Neural crest cell (in vitro differentiated cells): ENCODE data around the gene RPA1. TPM values are rescaled to one million over a fixed set of nuclear protein-coding genes. Genes with fewer than 3 reads are reported as not detected.

ENCODE experiments used
- DNase-seq: peaks from one replicate; pipeline ENCODE4 v3.0.0; 2021; ENCODE audit warnings: low read depth, mixed read lengths, low spot score
- H3K27ac Mint-ChIP-seq: one replicate; pipeline ENCODE4 v1.8.0; 2021; ENCODE audit warnings: mild to moderate bottlenecking, mixed read lengths; ENCODE audit not compliant: unreplicated experiment
- H3K27me3 Mint-ChIP-seq: 2 replicates; pipeline ENCODE4 v1.8.0; 2021; ENCODE audit warnings: low read depth, mild to moderate bottlenecking, mixed read lengths
- H3K36me3 Mint-ChIP-seq: 2 replicates; pipeline ENCODE4 v1.8.0; 2021; ENCODE audit warnings: low read depth, mild to moderate bottlenecking, mixed read lengths
- H3K4me1 Mint-ChIP-seq: 2 replicates; pipeline ENCODE4 v1.8.0; 2021; ENCODE audit warnings: mixed read lengths
- H3K4me3 Mint-ChIP-seq: one replicate; pipeline ENCODE4 v1.8.0; 2021; ENCODE audit warnings: mild to moderate bottlenecking, mixed read lengths
- H3K9me3 Mint-ChIP-seq: 2 replicates; pipeline ENCODE4 v1.8.0; 2021; ENCODE audit warnings: mixed read lengths
- total RNA-seq: library from RNA; stranded (reverse); gene quantifications from 2 replicates; pipeline ENCODE4 v1.2.1, GENCODE V29; 2021
- TF ChIP-seq, protein P1 (sequence below): fragments of 200-600 bp; sonication (generic); conservative IDR thresholded peaks from 2 replicates; pipeline ENCODE4 v1.5.0; 2021; ENCODE audit warnings: antibody characterized with exemption, mild to moderate bottlenecking

Gene RPA1
- total RNA-seq, 1 donor from 2014 or later, result 215 TPM

DNA sequence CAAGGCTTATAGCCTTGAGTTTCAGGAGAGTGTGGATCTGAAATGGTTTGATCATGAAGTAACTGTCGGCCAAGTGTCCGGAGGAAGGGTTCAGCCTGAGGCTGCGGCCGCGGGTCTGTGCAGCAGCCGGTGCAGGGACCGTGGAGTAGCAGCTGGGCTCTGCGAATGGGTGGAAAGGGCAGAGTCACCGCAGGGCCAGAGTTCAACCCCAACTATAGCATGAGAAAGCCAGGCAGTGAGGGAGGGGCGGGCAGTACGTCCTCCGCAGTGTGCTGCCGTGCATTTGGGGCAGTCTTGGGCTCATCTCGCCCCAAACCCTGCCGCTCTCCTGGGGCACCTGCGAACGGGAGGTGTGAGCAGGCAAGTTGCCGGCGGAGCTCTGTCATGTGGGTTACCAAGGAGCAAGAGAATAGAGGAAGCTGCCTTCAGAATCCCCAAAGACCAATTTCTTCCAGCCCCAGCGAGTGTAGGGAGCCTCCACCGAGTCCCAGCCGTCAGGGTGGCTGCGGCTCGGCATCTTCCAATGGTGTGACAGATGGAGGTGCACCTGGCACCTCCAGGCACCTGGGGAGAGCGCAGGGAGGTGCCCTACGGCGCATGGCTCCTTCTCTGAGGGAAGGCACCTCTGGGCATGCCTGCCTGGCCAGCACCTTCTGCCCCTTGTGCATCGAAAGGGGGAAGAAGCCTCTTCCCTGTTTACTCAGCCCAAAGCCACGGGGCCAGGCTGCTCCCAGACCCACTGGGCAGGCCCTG lies 87.3 kb downstream of the RPA1 start:
- H3K27ac Mint-ChIP-seq, result no peak overlapping the region
- H3K36me3 Mint-ChIP-seq, result no peaks in the 10 kb centered on the region
- no peaks in the 10 kb centered on the region for H3K9me3 Mint-ChIP-seq
- H3K27me3 Mint-ChIP-seq, result peaks cover 20% of the 10 kb centered on the region
- no peak for DNase-seq
- H3K4me1 Mint-ChIP-seq, result peaks cover 20% of the 10 kb centered on the region
- H3K4me3 Mint-ChIP-seq, result no peak overlapping the region
- TF ChIP-seq, protein P1, sequence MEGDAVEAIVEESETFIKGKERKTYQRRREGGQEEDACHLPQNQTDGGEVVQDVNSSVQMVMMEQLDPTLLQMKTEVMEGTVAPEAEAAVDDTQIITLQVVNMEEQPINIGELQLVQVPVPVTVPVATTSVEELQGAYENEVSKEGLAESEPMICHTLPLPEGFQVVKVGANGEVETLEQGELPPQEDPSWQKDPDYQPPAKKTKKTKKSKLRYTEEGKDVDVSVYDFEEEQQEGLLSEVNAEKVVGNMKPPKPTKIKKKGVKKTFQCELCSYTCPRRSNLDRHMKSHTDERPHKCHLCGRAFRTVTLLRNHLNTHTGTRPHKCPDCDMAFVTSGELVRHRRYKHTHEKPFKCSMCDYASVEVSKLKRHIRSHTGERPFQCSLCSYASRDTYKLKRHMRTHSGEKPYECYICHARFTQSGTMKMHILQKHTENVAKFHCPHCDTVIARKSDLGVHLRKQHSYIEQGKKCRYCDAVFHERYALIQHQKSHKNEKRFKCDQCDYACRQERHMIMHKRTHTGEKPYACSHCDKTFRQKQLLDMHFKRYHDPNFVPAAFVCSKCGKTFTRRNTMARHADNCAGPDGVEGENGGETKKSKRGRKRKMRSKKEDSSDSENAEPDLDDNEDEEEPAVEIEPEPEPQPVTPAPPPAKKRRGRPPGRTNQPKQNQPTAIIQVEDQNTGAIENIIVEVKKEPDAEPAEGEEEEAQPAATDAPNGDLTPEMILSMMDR, result no peak

DNA sequence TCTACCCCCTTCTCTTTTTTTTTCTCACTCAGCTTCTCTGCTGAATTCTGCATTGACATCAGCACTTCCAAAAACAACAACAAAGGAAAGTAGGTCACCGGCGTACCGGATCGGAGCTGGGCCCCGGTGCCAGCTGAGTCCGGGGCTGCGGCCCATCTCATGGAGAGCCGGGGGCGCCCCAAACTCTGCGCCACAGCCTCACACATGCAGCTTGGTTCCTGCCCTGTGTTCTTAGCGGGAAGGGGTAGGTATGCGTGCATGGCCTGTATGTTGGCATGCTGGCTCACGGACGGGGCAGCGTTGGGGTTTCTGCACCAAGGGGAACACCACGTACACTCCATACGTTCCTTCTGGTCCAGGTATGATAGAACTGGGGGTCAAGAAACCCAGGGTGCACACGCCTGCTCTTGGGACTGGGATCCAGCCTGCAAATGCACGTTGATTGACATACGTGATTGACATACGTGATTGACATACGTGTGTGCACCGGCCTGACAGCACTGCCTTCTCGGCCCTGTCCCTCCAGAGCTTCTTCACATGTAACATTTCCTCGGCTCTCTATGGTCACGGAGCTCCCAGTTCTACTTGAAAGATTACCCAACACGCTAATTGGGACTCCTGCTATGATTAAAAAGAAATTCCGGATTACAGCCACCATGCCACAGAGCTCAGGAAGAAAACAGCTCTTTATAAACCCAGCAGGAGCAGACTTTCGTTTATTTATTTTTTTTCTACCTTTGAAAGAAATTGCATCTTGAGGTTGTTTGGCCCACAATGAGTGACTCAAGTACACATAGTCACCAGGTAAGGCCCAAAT lies 88.7 kb downstream of the RPA1 start:
- TF ChIP-seq, protein P1, result no peak
- Mint-ChIP-seq H3K9me3 (no peaks in the 10 kb centered on the region), H3K27ac (no peak overlapping the region), H3K27me3 (peaks cover 10% of the 10 kb centered on the region), H3K4me1 (peaks cover 20% of the 10 kb centered on the region), H3K36me3 (no peaks in the 10 kb centered on the region), H3K4me3 (no peak overlapping the region)
- no peak for DNase-seq

DNA sequence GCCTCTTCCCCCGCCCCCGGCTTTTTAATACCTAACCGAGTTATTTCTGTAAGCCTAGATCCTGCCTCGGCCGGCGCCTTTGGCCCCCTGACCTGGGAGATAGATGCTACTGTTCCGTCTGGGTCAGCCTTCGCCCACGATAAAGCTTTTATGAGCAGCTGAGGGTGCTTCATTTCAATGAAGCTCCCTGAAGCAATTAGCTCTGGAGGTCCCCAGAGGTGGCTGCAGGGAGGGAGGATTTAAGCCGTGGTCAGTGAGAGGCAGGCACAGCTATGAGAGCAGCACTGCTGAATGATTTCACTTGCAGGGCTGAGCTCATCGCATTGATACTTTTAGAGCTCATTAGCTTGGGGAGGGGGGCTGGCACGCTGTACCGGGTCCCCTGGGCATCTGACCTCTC lies 89.4 kb downstream of the RPA1 start:
- H3K36me3 Mint-ChIP-seq, result no peaks in the 10 kb centered on the region
- no peaks in the 10 kb centered on the region for H3K9me3 Mint-ChIP-seq
- DNase-seq, result no peak
- no peak overlapping the region for H3K27ac Mint-ChIP-seq
- peaks cover 20% of the 10 kb centered on the region for H3K4me1 Mint-ChIP-seq
- TF ChIP-seq, protein P1, result no peak
- H3K27me3 Mint-ChIP-seq, result peaks cover 4% of the 10 kb centered on the region
- no peak overlapping the region for H3K4me3 Mint-ChIP-seq

DNA sequence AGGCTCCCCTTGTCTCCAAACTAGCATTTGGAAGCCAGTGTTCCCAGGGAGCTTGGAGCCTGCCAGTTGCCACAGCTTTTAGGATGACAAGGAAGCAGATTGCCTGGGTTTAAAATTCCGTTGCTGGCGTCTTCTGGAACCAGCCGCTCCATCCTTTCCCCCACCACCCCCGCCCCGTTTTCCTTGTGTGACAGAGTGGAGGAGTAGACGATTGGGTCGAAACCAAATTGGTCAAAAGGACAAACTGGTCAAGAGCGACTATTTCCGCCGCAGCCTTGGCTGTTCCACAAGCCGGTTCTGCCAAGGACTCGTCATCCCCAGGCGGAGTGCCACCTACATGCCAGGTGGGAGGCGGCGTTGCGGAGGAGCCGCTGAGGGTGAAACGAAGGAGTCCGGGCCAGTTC lies 91.1 kb downstream of the RPA1 start:
- Mint-ChIP-seq H3K4me3 (no peak overlapping the region), H3K27ac (no peak overlapping the region), H3K4me1 (peaks cover 17% of the 10 kb centered on the region), H3K36me3 (no peaks in the 10 kb centered on the region), H3K27me3 (peaks cover 1% of the 10 kb centered on the region), H3K9me3 (no peaks in the 10 kb centered on the region)
- TF ChIP-seq, protein P1, result no peak
- DNase-seq, result no peak

DNA sequence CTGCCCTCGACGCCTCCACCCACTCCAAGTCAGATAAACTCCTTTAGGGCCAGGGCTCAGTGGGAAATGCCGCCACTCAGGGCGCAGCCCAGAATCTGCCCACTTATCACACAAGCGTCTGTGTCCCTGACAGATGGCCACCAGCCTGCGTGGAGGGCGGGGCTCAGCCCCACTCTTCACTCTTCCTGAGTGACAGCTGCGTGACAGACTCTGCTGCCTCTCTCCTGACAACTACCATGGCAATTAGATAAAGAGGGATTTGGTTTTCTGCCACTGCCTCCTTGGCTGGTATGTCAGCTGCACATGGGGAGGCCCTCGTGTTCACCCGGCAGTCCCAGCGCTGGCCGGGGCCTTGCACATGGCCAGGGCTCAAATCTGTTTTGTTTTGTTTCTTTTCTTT lies 99.2 kb downstream of the RPA1 start:
- peaks cover 9% of the 10 kb centered on the region for H3K4me1 Mint-ChIP-seq
- no peak overlapping the region for H3K27ac Mint-ChIP-seq
- H3K27me3 Mint-ChIP-seq, result no peaks in the 10 kb centered on the region
- no peak overlapping the region for H3K4me3 Mint-ChIP-seq
- no peak for DNase-seq
- no peaks in the 10 kb centered on the region for H3K9me3 Mint-ChIP-seq
- TF ChIP-seq, protein P1, result no peak
- no peaks in the 10 kb centered on the region for H3K36me3 Mint-ChIP-seq
